HL-60 (cell line): ENCODE results near the gene VRK3.

ENCODE experiments used
- CTCF ChIP-seq: IDR thresholded peaks from one replicate; pipeline ENCODE4 v1.5.1; 2011; ENCODE audit warnings: low read length, control low read depth, inconsistent platforms; ENCODE audit not compliant: insufficient read depth
- POLR2AphosphoS5 ChIP-seq: IDR thresholded peaks from 2 replicates; pipeline ENCODE4 v1.6.1; 2012; ENCODE audit warnings: low read depth
- SPI1 ChIP-seq: IDR thresholded peaks from 2 replicates; pipeline ENCODE4 v1.6.1; 2012; ENCODE audit warnings: low read depth, mild to moderate bottlenecking, borderline replicate concordance

DNA sequence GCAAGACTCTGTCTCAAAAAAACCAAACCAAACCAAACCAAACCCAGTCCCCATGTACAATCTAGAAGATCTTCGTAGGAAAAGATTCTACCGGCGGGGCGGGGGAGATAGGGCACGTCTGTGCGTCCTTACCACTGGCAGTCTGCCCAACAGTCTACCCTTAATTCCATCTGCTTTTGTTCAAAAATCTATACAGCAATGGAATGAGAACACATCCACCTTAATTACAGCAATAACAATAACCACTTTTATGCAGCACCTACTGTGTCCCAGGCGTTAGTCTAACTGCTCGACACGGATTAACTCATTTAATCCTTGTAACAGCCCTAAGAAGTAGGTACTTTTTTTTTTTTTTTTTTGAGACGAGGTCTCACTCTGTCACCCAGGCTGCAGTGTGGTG lies 98.7 kb downstream of the VRK3 start:
- TF ChIP-seq CTCF: no peak
- TF ChIP-seq POLR2AphosphoS5: no peak
- no peak for TF ChIP-seq SPI1
